SK-N-SH (cell line): Measurements from ENCODE around the gene ANKRD12. TPM values are rescaled to one million over a fixed set of nuclear protein-coding genes. Genes with fewer than 3 reads are reported as not detected.

ENCODE experiments used
- CTCF ChIA-PET: fragments of 300-600, 350-600 bp; formaldehyde crosslinking; extraction: SDS; loops from one replicate; lab custom pipeline; 2021; lab: Yijun Ruan, JAX
- POLR2A ChIA-PET: fragments of 350-600 bp; sonication (Branson Sonifier 250); formaldehyde crosslinking; extraction: SDS; loops from one replicate; lab custom pipeline; 2020; ENCODE audit warnings: antibody characterized with exemption, inconsistent platforms; lab: Yijun Ruan, JAX
- DNase-seq: peaks from one replicate; pipeline ENCODE4 v3.0.0; 2012
- H2AFZ ChIP-seq: fragments of 200-600 bp; sonication (generic); 2 replicates; pipeline ENCODE4 v1.8.1; 2016; ENCODE audit warnings: antibody characterized with exemption, mild to moderate bottlenecking, low read depth
- H3F3A ChIP-seq: fragments of 200-600 bp; sonication (generic); replicated peaks from 2 replicates; pipeline ENCODE3; 2016; ENCODE audit warnings: antibody characterized with exemption, mild to moderate bottlenecking; ENCODE audit not compliant: insufficient read depth
- H3K27ac ChIP-seq, 2 experiments: fragments of 200-500 bp in 1 of 2; fragments of 200-600 bp in 1 of 2; sonication (Bioruptor generic) in 1 of 2; sonication (generic), shearing (Covaris generic) in 1 of 2; 2 replicates each; pipeline versions ENCODE4 v1.5.1 to v1.6.1; 2014 to 2016; ENCODE audit warnings: low read depth in 2 of 2, inconsistent platforms in 1 of 2, low read length in 1 of 2, mild to moderate bottlenecking in 1 of 2, mixed read lengths in 1 of 2
- H3K27me3 ChIP-seq: fragments of 200-600 bp; sonication (generic), shearing (Covaris generic); 2 replicates; pipeline ENCODE4 v1.6.1; 2016; ENCODE audit warnings: mixed run types; ENCODE audit not compliant: insufficient read depth
- H3K36me3 ChIP-seq, 2 experiments: fragments of 200-500 bp in 1 of 2; fragments of 200-600 bp in 1 of 2; sonication (Bioruptor generic) in 1 of 2; sonication (generic) in 1 of 2; replicated peaks in 1 of 2; 2 replicates each; pipeline versions ENCODE3 to v1.5.1; 2014 to 2016; ENCODE audit warnings: low read length in 1 of 2, mild to moderate bottlenecking in 1 of 2; ENCODE audit not compliant: insufficient read depth in 2 of 2, control insufficient read depth in 1 of 2
- H3K4me1 ChIP-seq, 2 experiments: fragments of 200-500 bp in 1 of 2; fragments of 200-600 bp in 1 of 2; sonication (Bioruptor generic) in 1 of 2; sonication (generic), shearing (Covaris generic) in 1 of 2; 2 replicates each; pipeline versions ENCODE4 v1.5.1 to v1.6.1; 2014 to 2016; ENCODE audit warnings: low read depth in 1 of 2, low read length in 1 of 2, mixed run types in 1 of 2; ENCODE audit not compliant: insufficient read depth in 2 of 2, control insufficient read depth in 1 of 2
- H3K4me2 ChIP-seq: fragments of 200-600 bp; sonication (generic), shearing (Covaris generic); 2 replicates; pipeline ENCODE4 v1.6.1; 2017; ENCODE audit warnings: mixed run types
- H3K4me3 ChIP-seq, 2 experiments: fragments of 200-500 bp in 1 of 2; fragments of 200-600 bp in 1 of 2; sonication (Bioruptor generic) in 1 of 2; sonication (generic), shearing (Covaris generic) in 1 of 2; 2 replicates each; pipeline versions ENCODE4 v1.5.1 to v1.8.1; 2014 to 2016; ENCODE audit warnings: low read depth in 2 of 2, inconsistent platforms in 1 of 2, low read length in 1 of 2, mild to moderate bottlenecking in 1 of 2, mixed read lengths in 1 of 2, moderate library complexity in 1 of 2
- H3K79me2 ChIP-seq: fragments of 200-600 bp; sonication (generic); 2 replicates; pipeline ENCODE4 v1.8.1; 2017; ENCODE audit warnings: mild to moderate bottlenecking; ENCODE audit not compliant: insufficient read depth
- H3K9ac ChIP-seq: fragments of 200-600 bp; sonication (generic); 2 replicates; pipeline ENCODE4 v1.6.1; 2017; ENCODE audit warnings: mixed run types
- H3K9me2 ChIP-seq: fragments of 200-600 bp; sonication (generic); 2 replicates; pipeline ENCODE4 v1.6.1; 2017; ENCODE audit warnings: mixed run types
- H3K9me3 ChIP-seq: fragments of 200-600 bp; sonication (generic); 2 replicates; pipeline ENCODE4 v1.6.1; 2017; ENCODE audit warnings: mixed run types, mild to moderate bottlenecking, moderate library complexity
- H4K20me1 ChIP-seq: fragments of 200-600 bp; sonication (generic); 2 replicates; pipeline ENCODE4 v1.6.1; 2017; ENCODE audit warnings: mild to moderate bottlenecking, mixed run types; ENCODE audit not compliant: insufficient read depth
- CHD2 ChIP-seq: fragments of 150-350 bp; IDR thresholded peaks from 2 replicates; pipeline ENCODE4 v1.6.1; 2018; ENCODE audit warnings: low read length; ENCODE audit not compliant: partially characterized antibody
- EZH2phosphoT487 ChIP-seq: fragments of 200-600 bp; sonication (generic); IDR thresholded peaks from 2 replicates; pipeline ENCODE4 v1.6.1; 2017; ENCODE audit warnings: low read depth, mixed run types, mild to moderate bottlenecking, antibody characterized with exemption, moderate library complexity, borderline replicate concordance
- GATA2 ChIP-seq: sonication (generic); formaldehyde crosslinking; IDR thresholded peaks from 2 replicates; pipeline ENCODE4 v1.5.0; 2020; ENCODE audit warnings: mild to moderate bottlenecking, missing genetic modification reagents
- MXI1 ChIP-seq: IDR thresholded peaks from 2 replicates; pipeline ENCODE4 v1.6.1; 2012; ENCODE audit warnings: mild to moderate bottlenecking, low read depth, low read length, improper control_type of control experiment
- NRF1 ChIP-seq: IDR thresholded peaks from 2 replicates; pipeline ENCODE4 v1.6.1; 2012; ENCODE audit warnings: low read depth, mild to moderate bottlenecking, low read length
- RAD21 ChIP-seq: IDR thresholded peaks from 2 replicates; pipeline ENCODE4 v1.6.1; 2012; ENCODE audit warnings: mild to moderate bottlenecking, low read length
- SIN3A ChIP-seq: IDR thresholded peaks from 2 replicates; pipeline ENCODE4 v1.6.1; 2012; ENCODE audit warnings: low read depth, mild to moderate bottlenecking, low read length, moderate library complexity, borderline replicate concordance
- YY1 ChIP-seq: IDR thresholded peaks from 2 replicates; pipeline ENCODE4 v1.4.0; 2012; ENCODE audit warnings: low read depth, mild to moderate bottlenecking
- WGBS: methylation state at CpG from one replicate; pipeline ENCODE4 v1.1.6; 2017; ENCODE audit warnings: low lambda C conversion rate; 5-methylcytosine and 5-hydroxymethylcytosine counted together
- polyA plus RNA-seq, 3 experiments: library from polyadenylated mRNA; depleted of rRNA; stranded (reverse); fragments of >200 nt; gene quantifications; 2 replicates each; pipeline ENCODE4 v1.2.3, GENCODE V29; 2012
- TF ChIP-seq, protein P1 (sequence below): fragments of 200-600 bp; sonication (generic); IDR thresholded peaks from 2 replicates; pipeline ENCODE4 v1.6.1; 2017; ENCODE audit warnings: antibody characterized with exemption, mild to moderate bottlenecking, moderate library complexity
- TF ChIP-seq, protein P2 (sequence below): fragments of 150-350 bp; IDR thresholded peaks from 2 replicates; pipeline ENCODE4 v1.6.1; 2017; ENCODE audit warnings: antibody characterized with exemption, low read length, low read depth, borderline replicate concordance
- TF ChIP-seq, protein P3 (sequence below): IDR thresholded peaks from 2 replicates; pipeline ENCODE4; 2012

ANKRD12 gene
- polyA plus RNA-seq, 1 of the 3 experiments (the other 2 are of a cell fraction), result 1.3 TPM

GRCh38 chr18:9135912-9136314 is 668 bp upstream of the ANKRD12 start:
- CTCF ChIA-PET, result interaction anchor here (1.0 to 2.6 kb wide), 2 partner anchors 14 to 62 kb away, joined by 3 to 9 read pairs; no protein-coding TSS in a partner anchor
- TF ChIP-seq EZH2phosphoT487 (no peak), RAD21 (no peak), SIN3A (0 out of 2 replicates have a peak, but pooled peaks have one; percentile 6), YY1 (no peak), MXI1 (peak; percentile 51; the same call in 1 of the 2 replicates)
- TF ChIP-seq, protein P1, sequence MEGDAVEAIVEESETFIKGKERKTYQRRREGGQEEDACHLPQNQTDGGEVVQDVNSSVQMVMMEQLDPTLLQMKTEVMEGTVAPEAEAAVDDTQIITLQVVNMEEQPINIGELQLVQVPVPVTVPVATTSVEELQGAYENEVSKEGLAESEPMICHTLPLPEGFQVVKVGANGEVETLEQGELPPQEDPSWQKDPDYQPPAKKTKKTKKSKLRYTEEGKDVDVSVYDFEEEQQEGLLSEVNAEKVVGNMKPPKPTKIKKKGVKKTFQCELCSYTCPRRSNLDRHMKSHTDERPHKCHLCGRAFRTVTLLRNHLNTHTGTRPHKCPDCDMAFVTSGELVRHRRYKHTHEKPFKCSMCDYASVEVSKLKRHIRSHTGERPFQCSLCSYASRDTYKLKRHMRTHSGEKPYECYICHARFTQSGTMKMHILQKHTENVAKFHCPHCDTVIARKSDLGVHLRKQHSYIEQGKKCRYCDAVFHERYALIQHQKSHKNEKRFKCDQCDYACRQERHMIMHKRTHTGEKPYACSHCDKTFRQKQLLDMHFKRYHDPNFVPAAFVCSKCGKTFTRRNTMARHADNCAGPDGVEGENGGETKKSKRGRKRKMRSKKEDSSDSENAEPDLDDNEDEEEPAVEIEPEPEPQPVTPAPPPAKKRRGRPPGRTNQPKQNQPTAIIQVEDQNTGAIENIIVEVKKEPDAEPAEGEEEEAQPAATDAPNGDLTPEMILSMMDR, result no peak
- no peak for DNase-seq

GRCh38 chr18:9137168-9138066 is 836 bp downstream of the ANKRD12 start:
- Histone ChIP-seq H3K79me2 (peaks cover 69% of the 10 kb centered on the region), H3K4me1 (peaks cover 15 to 23% of the 10 kb centered on the region in 2 experiments; a peak in 3 of 4 replicates), H3K4me2 (peak overlapping the region; percentile 83), H3F3A (peaks cover 37% of the 10 kb centered on the region), H3K27me3 (no peaks in the 10 kb centered on the region), H3K4me3 (peak overlapping the region; percentile 86 to 90), H4K20me1 (peaks cover 50% of the 10 kb centered on the region), H3K36me3 (peaks cover 17 to 25% of the 10 kb centered on the region in 2 experiments), H3K9me3 (no peaks in the 10 kb centered on the region), H3K27ac (peak overlapping the region; percentile 96 to 98), H3K9me2 (no peaks in the 10 kb centered on the region), H3K9ac (peak overlapping the region; percentile 84), H2AFZ (no peak overlapping the region)
- TF ChIP-seq, protein P2, sequence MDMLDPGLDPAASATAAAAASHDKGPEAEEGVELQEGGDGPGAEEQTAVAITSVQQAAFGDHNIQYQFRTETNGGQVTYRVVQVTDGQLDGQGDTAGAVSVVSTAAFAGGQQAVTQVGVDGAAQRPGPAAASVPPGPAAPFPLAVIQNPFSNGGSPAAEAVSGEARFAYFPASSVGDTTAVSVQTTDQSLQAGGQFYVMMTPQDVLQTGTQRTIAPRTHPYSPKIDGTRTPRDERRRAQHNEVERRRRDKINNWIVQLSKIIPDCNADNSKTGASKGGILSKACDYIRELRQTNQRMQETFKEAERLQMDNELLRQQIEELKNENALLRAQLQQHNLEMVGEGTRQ, result no peak
- no peak for TF ChIP-seq CHD2
- TF ChIP-seq GATA2 (CRISPR knock-in tag), result no peak
- TF ChIP-seq, protein P3, sequence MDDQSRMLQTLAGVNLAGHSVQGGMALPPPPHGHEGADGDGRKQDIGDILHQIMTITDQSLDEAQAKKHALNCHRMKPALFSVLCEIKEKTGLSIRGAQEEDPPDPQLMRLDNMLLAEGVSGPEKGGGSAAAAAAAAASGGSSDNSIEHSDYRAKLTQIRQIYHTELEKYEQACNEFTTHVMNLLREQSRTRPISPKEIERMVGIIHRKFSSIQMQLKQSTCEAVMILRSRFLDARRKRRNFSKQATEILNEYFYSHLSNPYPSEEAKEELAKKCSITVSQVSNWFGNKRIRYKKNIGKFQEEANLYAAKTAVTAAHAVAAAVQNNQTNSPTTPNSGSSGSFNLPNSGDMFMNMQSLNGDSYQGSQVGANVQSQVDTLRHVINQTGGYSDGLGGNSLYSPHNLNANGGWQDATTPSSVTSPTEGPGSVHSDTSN, result peak; percentile 21; the same call in 1 of the 2 replicates
- TF ChIP-seq NRF1, result peak; percentile 49
- peak; percentile 53; the same call in 1 of the 2 replicates for TF ChIP-seq SIN3A
- ChIA-PET CTCF (interaction anchor here (1.1 to 3.1 kb wide), 5 partner anchors 9 to 64 kb away, joined by 3 to 9 read pairs (median 5); no protein-coding TSS in a partner anchor), POLR2A (interaction anchor here (2.7 kb wide), 1 partner anchor 35 kb away, joined by 21 read pairs; the partner anchor contains the start of gene NDUFV2)
- peak; percentile 90 for DNase-seq
- under 1% methylated on average over 15 of the region's 95 CpGs for WGBS

More at GRCh38 chr18:9135912-9136314, 668 bp upstream of the ANKRD12 start:
- Histone ChIP-seq H3K4me1 (peaks cover 15 to 16% of the 10 kb centered on the region in 2 experiments; a peak in 3 of 4 replicates), H3K9me3 (no peaks in the 10 kb centered on the region), H3K79me2 (peaks cover 67% of the 10 kb centered on the region), H3K9ac (peak overlapping the region; percentile 84), H3F3A (peaks cover 43% of the 10 kb centered on the region), H3K27ac (peak overlapping the region; percentile 90 to 96; a peak in 3 of 4 replicates), H3K4me2 (peak overlapping the region; percentile 92), H3K4me3 (peak overlapping the region; percentile 84 to 90), H3K9me2 (no peaks in the 10 kb centered on the region), H2AFZ (peak overlapping the region; percentile 56; the same call in 1 of the 2 replicates), H3K36me3 (peaks cover 30 to 40% of the 10 kb centered on the region in 2 experiments), H4K20me1 (peaks cover 35% of the 10 kb centered on the region), H3K27me3 (no peaks in the 10 kb centered on the region)
- WGBS, result 1% methylated on average over 9 of the region's 33 CpGs
- POLR2A ChIA-PET, result interaction anchor here (1.0 to 2.7 kb wide), 2 partner anchors 24 to 33 kb away, joined by 3 to 21 read pairs; partner anchors contain the start of gene NDUFV2
